K562 (cell line): ENCODE data around the gene BAIAP2L2. TPM values are rescaled to one million over a fixed set of nuclear protein-coding genes. Genes with fewer than 3 reads are reported as not detected.

Source experiments
- MBD2 ChIP-seq: sonication (generic); IDR thresholded peaks from 2 replicates; pipeline ENCODE4 v1.6.1; 2016; ENCODE audit warnings: low read depth, borderline replicate concordance
- SRSF9 ChIP-seq: fragments of 200-400 bp; formaldehyde crosslinking; IDR thresholded peaks from 2 replicates; pipeline ENCODE4 v1.6.1; 2017; ENCODE audit warnings: low read depth, low read length, borderline replicate concordance
- ZNF551 ChIP-seq: fragments of 250-450 bp; sonication (Bioruptor Pico); IDR thresholded peaks from 2 replicates; pipeline ENCODE4 v1.5.0; 2021; ENCODE audit warnings: mild to moderate bottlenecking, moderate library complexity
- polyA plus RNA-seq, 8 experiments: library from polyadenylated mRNA; depleted of rRNA in 4 of 8; stranded (reverse) in 5 of 8; unstranded in 3 of 8; fragments of >200 nt; fragmentation: Nextera tagmentation in 2 of 8; fragmentation: Illumina TruSeq in 1 of 8; extraction: Ambion mirVana in 2 of 8; extraction: Trizol in 1 of 8; gene quantifications; 2 replicates each; pipeline versions ENCODE4 v1.2.1 to v1.2.3, GENCODE V29; 2011 to 2014; ENCODE audit warnings: inconsistent platforms in 1 of 8, missing spikeins in 1 of 8
- total RNA-seq, 7 experiments: library from RNA; depleted of rRNA in 6 of 7; stranded (reverse); fragments of >200 nt in 6 of 7; fragmentation: Illumina TruSeq in 2 of 7; extraction: Trizol in 2 of 7; gene quantifications; 2 replicates each; pipeline versions ENCODE4 v1.2.1 to v1.2.3, GENCODE V29; 2011 to 2021; ENCODE audit warnings: low replicate concordance in 1 of 7
- TF ChIP-seq, protein P1 (sequence below): sonication (generic); formaldehyde crosslinking; IDR thresholded peaks from 2 replicates; pipeline ENCODE4 v1.8.1; 2023; ENCODE audit warnings: missing genetic modification reagents, mild to moderate bottlenecking, borderline replicate concordance
- TF ChIP-seq, protein P2 (sequence below): fragments of 200-800 bp; sonication (Bioruptor generic); IDR thresholded peaks from 2 replicates; pipeline ENCODE4 v1.6.1; 2017; ENCODE audit warnings: missing genetic modification characterization, missing compliant biosample characterization

Gene BAIAP2L2
- total and polyA plus RNA-seq, 9 of the 15 experiments (the other 6 are each of a cell fraction or from before 2014, with no cell fraction given), result 0.04 to 0.22 (median 0.07) TPM; not detected in 4

DNA sequence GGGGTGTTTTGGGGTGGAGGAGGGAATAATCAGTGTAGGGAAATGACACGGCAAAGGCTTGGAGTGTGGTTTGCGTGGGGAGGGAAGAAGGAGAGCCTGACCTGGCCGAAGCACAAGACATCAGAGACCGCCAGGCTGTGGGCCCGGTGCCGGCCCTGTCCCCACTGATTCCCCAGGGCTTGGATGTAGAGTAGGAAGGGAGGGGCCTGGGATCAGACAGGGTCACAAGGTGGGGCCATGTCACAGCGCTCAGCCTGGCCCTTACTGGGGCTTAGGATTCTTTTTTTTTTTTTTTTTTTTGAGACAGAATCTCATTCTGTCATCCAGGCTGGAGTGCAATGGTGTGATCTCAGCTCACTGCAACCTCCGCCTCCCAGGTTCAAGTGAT, 43.5 kb downstream of the BAIAP2L2 start (continued):
- TF ChIP-seq, protein P1, sequence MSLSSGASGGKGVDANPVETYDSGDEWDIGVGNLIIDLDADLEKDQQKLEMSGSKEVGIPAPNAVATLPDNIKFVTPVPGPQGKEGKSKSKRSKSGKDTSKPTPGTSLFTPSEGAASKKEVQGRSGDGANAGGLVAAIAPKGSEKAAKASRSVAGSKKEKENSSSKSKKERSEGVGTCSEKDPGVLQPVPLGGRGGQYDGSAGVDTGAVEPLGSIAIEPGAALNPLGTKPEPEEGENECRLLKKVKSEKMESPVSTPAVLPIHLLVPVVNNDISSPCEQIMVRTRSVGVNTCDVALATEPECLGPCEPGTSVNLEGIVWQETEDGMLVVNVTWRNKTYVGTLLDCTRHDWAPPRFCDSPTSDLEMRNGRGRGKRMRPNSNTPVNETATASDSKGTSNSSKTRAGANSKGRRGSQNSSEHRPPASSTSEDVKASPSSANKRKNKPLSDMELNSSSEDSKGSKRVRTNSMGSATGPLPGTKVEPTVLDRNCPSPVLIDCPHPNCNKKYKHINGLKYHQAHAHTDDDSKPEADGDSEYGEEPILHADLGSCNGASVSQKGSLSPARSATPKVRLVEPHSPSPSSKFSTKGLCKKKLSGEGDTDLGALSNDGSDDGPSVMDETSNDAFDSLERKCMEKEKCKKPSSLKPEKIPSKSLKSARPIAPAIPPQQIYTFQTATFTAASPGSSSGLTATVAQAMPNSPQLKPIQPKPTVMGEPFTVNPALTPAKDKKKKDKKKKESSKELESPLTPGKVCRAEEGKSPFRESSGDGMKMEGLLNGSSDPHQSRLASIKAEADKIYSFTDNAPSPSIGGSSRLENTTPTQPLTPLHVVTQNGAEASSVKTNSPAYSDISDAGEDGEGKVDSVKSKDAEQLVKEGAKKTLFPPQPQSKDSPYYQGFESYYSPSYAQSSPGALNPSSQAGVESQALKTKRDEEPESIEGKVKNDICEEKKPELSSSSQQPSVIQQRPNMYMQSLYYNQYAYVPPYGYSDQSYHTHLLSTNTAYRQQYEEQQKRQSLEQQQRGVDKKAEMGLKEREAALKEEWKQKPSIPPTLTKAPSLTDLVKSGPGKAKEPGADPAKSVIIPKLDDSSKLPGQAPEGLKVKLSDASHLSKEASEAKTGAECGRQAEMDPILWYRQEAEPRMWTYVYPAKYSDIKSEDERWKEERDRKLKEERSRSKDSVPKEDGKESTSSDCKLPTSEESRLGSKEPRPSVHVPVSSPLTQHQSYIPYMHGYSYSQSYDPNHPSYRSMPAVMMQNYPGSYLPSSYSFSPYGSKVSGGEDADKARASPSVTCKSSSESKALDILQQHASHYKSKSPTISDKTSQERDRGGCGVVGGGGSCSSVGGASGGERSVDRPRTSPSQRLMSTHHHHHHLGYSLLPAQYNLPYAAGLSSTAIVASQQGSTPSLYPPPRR (CRISPR knock-in tag), result no peak
- TF ChIP-seq SRSF9 (no peak), MBD2 (no peak), ZNF551 (no peak)
- TF ChIP-seq, protein P2, sequence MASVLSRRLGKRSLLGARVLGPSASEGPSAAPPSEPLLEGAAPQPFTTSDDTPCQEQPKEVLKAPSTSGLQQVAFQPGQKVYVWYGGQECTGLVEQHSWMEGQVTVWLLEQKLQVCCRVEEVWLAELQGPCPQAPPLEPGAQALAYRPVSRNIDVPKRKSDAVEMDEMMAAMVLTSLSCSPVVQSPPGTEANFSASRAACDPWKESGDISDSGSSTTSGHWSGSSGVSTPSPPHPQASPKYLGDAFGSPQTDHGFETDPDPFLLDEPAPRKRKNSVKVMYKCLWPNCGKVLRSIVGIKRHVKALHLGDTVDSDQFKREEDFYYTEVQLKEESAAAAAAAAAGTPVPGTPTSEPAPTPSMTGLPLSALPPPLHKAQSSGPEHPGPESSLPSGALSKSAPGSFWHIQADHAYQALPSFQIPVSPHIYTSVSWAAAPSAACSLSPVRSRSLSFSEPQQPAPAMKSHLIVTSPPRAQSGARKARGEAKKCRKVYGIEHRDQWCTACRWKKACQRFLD (CRISPR knock-in tag), result no peak
